Measurements from ENCODE around the gene DEK.
"Not testable (repeated sequence)": the region's sequence is repeated elsewhere in the genome, so short reads cannot be mapped to it uniquely, and the experiment has no call there.

Gene DEK

GRCh38 chr6:18242062-18242851 lies 22.1 kb downstream of the DEK start:
- Histone ChIP-seq H3K4me1 (ENCODE audit: insufficient read depth, low read length) (no peaks in the 10 kb centered on the region), H3K27me3 (ENCODE audit: insufficient read depth, low read length) (no peaks in the 10 kb centered on the region), H2AFZ (ENCODE audit: low read depth, low read length) (no peak overlapping the region), H3K36me3 (ENCODE audit: insufficient read depth, low read length) (peaks cover 90% of the 10 kb centered on the region), H3K4me3 (ENCODE audit: low read length) (no peak overlapping the region), H3K9me3 (ENCODE audit: low read length) (peaks cover 2% of the 10 kb centered on the region)

- no peak overlapping the region for H2AFZ ChIP-seq (ENCODE audit: low read depth, low read length)
- H3K4me3 ChIP-seq (ENCODE audit: low read length): no peak overlapping the region
- H3K27me3 ChIP-seq (ENCODE audit: insufficient read depth, low read length): no peaks in the 10 kb centered on the region
- peaks cover 90% of the 10 kb centered on the region for H3K36me3 ChIP-seq (ENCODE audit: insufficient read depth, low read length)
- peaks cover 2% of the 10 kb centered on the region for H3K9me3 ChIP-seq (ENCODE audit: low read length)
- H3K4me1 ChIP-seq (ENCODE audit: insufficient read depth, low read length): no peaks in the 10 kb centered on the region
Observed at GRCh38 chr6:18241208-18242038, 22.9 kb downstream of the DEK start.

GRCh38 chr6:18240230-18240629 lies 24.1 kb downstream of the DEK start:
- H3K4me3 ChIP-seq (ENCODE audit: low read length): no peak overlapping the region
- no peaks in the 10 kb centered on the region for H3K4me1 ChIP-seq (ENCODE audit: insufficient read depth, low read length)
- no peak overlapping the region for H2AFZ ChIP-seq (ENCODE audit: low read depth, low read length)
- H3K9me3 ChIP-seq (ENCODE audit: low read length): peaks cover 3% of the 10 kb centered on the region
- no peaks in the 10 kb centered on the region for H3K27me3 ChIP-seq (ENCODE audit: insufficient read depth, low read length)
- H3K36me3 ChIP-seq (ENCODE audit: insufficient read depth, low read length): peaks cover 90% of the 10 kb centered on the region

- no peak overlapping the region for H3K4me3 ChIP-seq (ENCODE audit: low read length)
- H3K36me3 ChIP-seq (ENCODE audit: insufficient read depth, low read length): peaks cover 79% of the 10 kb centered on the region
- H3K27me3 ChIP-seq (ENCODE audit: insufficient read depth, low read length): no peaks in the 10 kb centered on the region
- H3K9me3 ChIP-seq (ENCODE audit: low read length): peaks cover 15% of the 10 kb centered on the region
- H3K4me1 ChIP-seq (ENCODE audit: insufficient read depth, low read length): no peaks in the 10 kb centered on the region
- no peak overlapping the region for H2AFZ ChIP-seq (ENCODE audit: low read depth, low read length)
Observed at GRCh38 chr6:18237167-18237566, 27.2 kb downstream of the DEK start.

GRCh38 chr6:18235524-18235923 lies 28.8 kb downstream of the DEK start:
- Histone ChIP-seq H2AFZ (ENCODE audit: low read depth, low read length) (no peak overlapping the region), H3K9me3 (ENCODE audit: low read length) (peaks cover 18% of the 10 kb centered on the region), H3K27me3 (ENCODE audit: insufficient read depth, low read length) (no peaks in the 10 kb centered on the region), H3K4me3 (ENCODE audit: low read length) (no peak overlapping the region), H3K4me1 (ENCODE audit: insufficient read depth, low read length) (no peaks in the 10 kb centered on the region), H3K36me3 (ENCODE audit: insufficient read depth, low read length) (peaks cover 64% of the 10 kb centered on the region)

- Histone ChIP-seq H3K36me3 (ENCODE audit: insufficient read depth, low read length) (peaks cover 59% of the 10 kb centered on the region), H2AFZ (ENCODE audit: low read depth, low read length) (no peak overlapping the region), H3K4me1 (ENCODE audit: insufficient read depth, low read length) (no peaks in the 10 kb centered on the region), H3K27me3 (ENCODE audit: insufficient read depth, low read length) (no peaks in the 10 kb centered on the region), H3K4me3 (ENCODE audit: low read length) (no peak overlapping the region), H3K9me3 (ENCODE audit: low read length) (peaks cover 18% of the 10 kb centered on the region)
Observed at GRCh38 chr6:18234564-18234963, 29.8 kb downstream of the DEK start.

GRCh38 chr6:18233770-18234169 lies 30.6 kb downstream of the DEK start:
- Histone ChIP-seq H3K36me3 (ENCODE audit: insufficient read depth, low read length) (peaks cover 58% of the 10 kb centered on the region), H3K9me3 (ENCODE audit: low read length) (peaks cover 20% of the 10 kb centered on the region)
- H3K4me1 ChIP-seq (ENCODE audit: insufficient read depth, low read length); H2AFZ ChIP-seq (ENCODE audit: low read depth, low read length); H3K4me3 ChIP-seq (ENCODE audit: low read length); H3K27me3 ChIP-seq (ENCODE audit: insufficient read depth, low read length): not testable (repeated sequence)

GRCh38 chr6:18231856-18232255 lies 32.5 kb downstream of the DEK start:
- not testable (repeated sequence) for H3K4me3 ChIP-seq (ENCODE audit: low read length); H2AFZ ChIP-seq (ENCODE audit: low read depth, low read length); H3K4me1 ChIP-seq (ENCODE audit: insufficient read depth, low read length); H3K27me3 ChIP-seq (ENCODE audit: insufficient read depth, low read length)
- H3K36me3 ChIP-seq (ENCODE audit: insufficient read depth, low read length): peaks cover 55% of the 10 kb centered on the region
- peaks cover 21% of the 10 kb centered on the region for H3K9me3 ChIP-seq (ENCODE audit: low read length)

- not testable (repeated sequence) for H3K9me3 ChIP-seq (ENCODE audit: low read length); H3K4me3 ChIP-seq (ENCODE audit: low read length); H3K4me1 ChIP-seq (ENCODE audit: insufficient read depth, low read length); H2AFZ ChIP-seq (ENCODE audit: low read depth, low read length); H3K27me3 ChIP-seq (ENCODE audit: insufficient read depth, low read length)
- peaks cover 57% of the 10 kb centered on the region for H3K36me3 ChIP-seq (ENCODE audit: insufficient read depth, low read length)
Observed at GRCh38 chr6:18228590-18228989, 35.7 kb downstream of the DEK start.

GRCh38 chr6:18227166-18227565 lies 37.2 kb downstream of the DEK start:
- peaks cover 65% of the 10 kb centered on the region for H3K36me3 ChIP-seq (ENCODE audit: insufficient read depth, low read length)
- not testable (repeated sequence) for H2AFZ ChIP-seq (ENCODE audit: low read depth, low read length); H3K4me3 ChIP-seq (ENCODE audit: low read length); H3K27me3 ChIP-seq (ENCODE audit: insufficient read depth, low read length); H3K9me3 ChIP-seq (ENCODE audit: low read length); H3K4me1 ChIP-seq (ENCODE audit: insufficient read depth, low read length)

GRCh38 chr6:18226451-18227105 lies 37.8 kb downstream of the DEK start:
- not testable (repeated sequence) for H3K4me3 ChIP-seq (ENCODE audit: low read length); H3K9me3 ChIP-seq (ENCODE audit: low read length); H3K4me1 ChIP-seq (ENCODE audit: insufficient read depth, low read length); H2AFZ ChIP-seq (ENCODE audit: low read depth, low read length); H3K27me3 ChIP-seq (ENCODE audit: insufficient read depth, low read length)
- peaks cover 71% of the 10 kb centered on the region for H3K36me3 ChIP-seq (ENCODE audit: insufficient read depth, low read length)

- no peak overlapping the region for H2AFZ ChIP-seq (ENCODE audit: low read depth, low read length)
- H3K4me3 ChIP-seq (ENCODE audit: low read length): no peak overlapping the region
- H3K4me1 ChIP-seq (ENCODE audit: insufficient read depth, low read length): no peaks in the 10 kb centered on the region
- H3K9me3 ChIP-seq (ENCODE audit: low read length): no peaks in the 10 kb centered on the region
- H3K36me3 ChIP-seq (ENCODE audit: insufficient read depth, low read length): peaks cover 51% of the 10 kb centered on the region
- H3K27me3 ChIP-seq (ENCODE audit: insufficient read depth, low read length): no peaks in the 10 kb centered on the region
Observed at GRCh38 chr6:18221288-18221615, 43.1 kb downstream of the DEK start.

- Histone ChIP-seq H3K36me3 (ENCODE audit: insufficient read depth, low read length) (peaks cover 40% of the 10 kb centered on the region), H3K9me3 (ENCODE audit: low read length) (no peaks in the 10 kb centered on the region), H3K4me3 (ENCODE audit: low read length) (no peak overlapping the region), H2AFZ (ENCODE audit: low read depth, low read length) (no peak overlapping the region), H3K27me3 (ENCODE audit: insufficient read depth, low read length) (no peaks in the 10 kb centered on the region), H3K4me1 (ENCODE audit: insufficient read depth, low read length) (no peaks in the 10 kb centered on the region)
Observed at GRCh38 chr6:18219591-18219990, 44.7 kb downstream of the DEK start.

All from neuron (in vitro differentiated cells).